Natural killer cell (primary cell): ENCODE measurements around the gene PTPRN2. TPM values are rescaled to one million over a fixed set of nuclear protein-coding genes. Genes with fewer than 3 reads are reported as not detected.

ENCODE experiments used
- ATAC-seq, 3 donors: fragments of 150-1000 bp in 2 of 3; fragments of 200-7000 bp in 1 of 3; cut with Tn5 transposase; 1 replicate in 1 of 3; 2 replicates in 2 of 3; pipeline ENCODE4 v1.10.0; 2021; ENCODE audit warnings: mild to moderate bottlenecking in 2 of 3, moderate library complexity in 2 of 3
- DNase-seq, 2 donors: peaks; one replicate each; pipeline versions ENCODE4 v3.0.0 to v3.0.0-alpha.2; 2013 to 2021; ENCODE audit warnings: mixed read lengths in 1 of 2
- H3K27ac ChIP-seq: one replicate; pipeline ENCODE4 v1.5.1; 2013; ENCODE audit warnings: mild to moderate bottlenecking, low read length
- H3K27me3 ChIP-seq: one replicate; pipeline ENCODE4 v1.6.1; 2013; ENCODE audit warnings: low read length; ENCODE audit not compliant: control insufficient read depth, insufficient read depth
- H3K36me3 ChIP-seq: one replicate; pipeline ENCODE4 v1.6.1; 2013; ENCODE audit warnings: low read length; ENCODE audit not compliant: control insufficient read depth, insufficient read depth
- H3K4me1 ChIP-seq: one replicate; pipeline ENCODE4 v1.6.1; 2013; ENCODE audit warnings: low read length; ENCODE audit not compliant: control insufficient read depth, insufficient read depth
- H3K4me3 ChIP-seq: one replicate; pipeline ENCODE4 v1.5.1; 2013; ENCODE audit warnings: low read length
- H3K9me3 ChIP-seq: one replicate; pipeline ENCODE4 v1.6.1; 2013; ENCODE audit warnings: low read length; ENCODE audit not compliant: control insufficient read depth, insufficient read depth
- H3K27ac Mint-ChIP-seq, 2 donors: one replicate each; pipeline ENCODE4 v1.8.0; 2022; ENCODE audit warnings: mild to moderate bottlenecking in 2 of 2, mixed read lengths in 2 of 2, moderate library complexity in 1 of 2
- H3K27me3 Mint-ChIP-seq, 2 donors: one replicate each; pipeline ENCODE4 v1.8.0; 2022; ENCODE audit warnings: low read depth in 2 of 2, mixed read lengths in 2 of 2
- H3K36me3 Mint-ChIP-seq: one replicate; pipeline ENCODE4 v1.8.0; 2022; ENCODE audit warnings: mixed read lengths
- H3K4me1 Mint-ChIP-seq, 2 donors: one replicate each; pipeline ENCODE4 v1.8.0; 2022; ENCODE audit warnings: mixed read lengths in 2 of 2
- H3K4me3 Mint-ChIP-seq: one replicate; pipeline ENCODE4 v1.8.0; 2022; ENCODE audit warnings: mild to moderate bottlenecking, moderate library complexity, mixed read lengths
- H3K9me3 Mint-ChIP-seq, 2 donors: one replicate each; pipeline ENCODE4 v1.8.0; 2022; ENCODE audit warnings: mixed read lengths in 2 of 2
- WGBS: methylation state at CpG from one replicate; pipeline ENCODE4 v1.1.7; 2013; ENCODE audit warnings: missing lambda C conversion rate; ENCODE audit not compliant: insufficient coverage; 5-methylcytosine and 5-hydroxymethylcytosine counted together
- intact Hi-C: fragments of 100-400 bp; cut with micrococcal nuclease; formaldehyde crosslinking; loops from one replicate; pipeline ENCODE4 v1.14.2; 2022
- total RNA-seq, 4 donors: library from RNA; stranded (reverse); fragments of 120-200 nt in 1 of 4; gene quantifications; one replicate each; pipeline versions ENCODE4 v1.2.3 to v1.2.4, GENCODE V29; 2013 to 2022
- TF ChIP-seq, protein P1 (sequence below): fragments of 200-600 bp; IDR thresholded peaks from one replicate; pipeline ENCODE4 v1.8.0; 2022; ENCODE audit warnings: antibody characterized with exemption

PTPRN2 gene
- total RNA-seq, 3 donors from 2014 or later (not counting 1 experiment from before 2014, with no cell fraction given) = 1.3 to 2.5 (median 1.9) TPM

GRCh38 chr7:158570449-158571170 lies 17.0 kb downstream of the PTPRN2 start:
- no peaks in the 10 kb centered on the region for H3K36me3 Mint-ChIP-seq
- ATAC-seq (no peak), DNase-seq (no peak)
- no peaks in the 10 kb centered on the region for H3K9me3 ChIP-seq
- no peak overlapping the region for H3K4me3 Mint-ChIP-seq
- intact Hi-C loops = no loop called here
- H3K9me3 Mint-ChIP-seq = no peaks in the 10 kb centered on the region
- H3K4me3 ChIP-seq = no peak overlapping the region
- no peaks in the 10 kb centered on the region for H3K36me3 ChIP-seq
- TF ChIP-seq, protein P1, sequence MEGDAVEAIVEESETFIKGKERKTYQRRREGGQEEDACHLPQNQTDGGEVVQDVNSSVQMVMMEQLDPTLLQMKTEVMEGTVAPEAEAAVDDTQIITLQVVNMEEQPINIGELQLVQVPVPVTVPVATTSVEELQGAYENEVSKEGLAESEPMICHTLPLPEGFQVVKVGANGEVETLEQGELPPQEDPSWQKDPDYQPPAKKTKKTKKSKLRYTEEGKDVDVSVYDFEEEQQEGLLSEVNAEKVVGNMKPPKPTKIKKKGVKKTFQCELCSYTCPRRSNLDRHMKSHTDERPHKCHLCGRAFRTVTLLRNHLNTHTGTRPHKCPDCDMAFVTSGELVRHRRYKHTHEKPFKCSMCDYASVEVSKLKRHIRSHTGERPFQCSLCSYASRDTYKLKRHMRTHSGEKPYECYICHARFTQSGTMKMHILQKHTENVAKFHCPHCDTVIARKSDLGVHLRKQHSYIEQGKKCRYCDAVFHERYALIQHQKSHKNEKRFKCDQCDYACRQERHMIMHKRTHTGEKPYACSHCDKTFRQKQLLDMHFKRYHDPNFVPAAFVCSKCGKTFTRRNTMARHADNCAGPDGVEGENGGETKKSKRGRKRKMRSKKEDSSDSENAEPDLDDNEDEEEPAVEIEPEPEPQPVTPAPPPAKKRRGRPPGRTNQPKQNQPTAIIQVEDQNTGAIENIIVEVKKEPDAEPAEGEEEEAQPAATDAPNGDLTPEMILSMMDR = no peak
- H3K4me1 Mint-ChIP-seq = no peaks in the 10 kb centered on the region
- H3K27ac ChIP-seq = no peak overlapping the region
- H3K27me3 Mint-ChIP-seq = peaks cover 6 to 32% of the 10 kb centered on the region in 2 donors
- no peak overlapping the region for H3K27ac Mint-ChIP-seq
- H3K27me3 ChIP-seq = peaks cover 7% of the 10 kb centered on the region
- H3K4me1 ChIP-seq = no peaks in the 10 kb centered on the region
- WGBS = 87% methylated on average over 44 of the region's 44 CpGs

DNA sequence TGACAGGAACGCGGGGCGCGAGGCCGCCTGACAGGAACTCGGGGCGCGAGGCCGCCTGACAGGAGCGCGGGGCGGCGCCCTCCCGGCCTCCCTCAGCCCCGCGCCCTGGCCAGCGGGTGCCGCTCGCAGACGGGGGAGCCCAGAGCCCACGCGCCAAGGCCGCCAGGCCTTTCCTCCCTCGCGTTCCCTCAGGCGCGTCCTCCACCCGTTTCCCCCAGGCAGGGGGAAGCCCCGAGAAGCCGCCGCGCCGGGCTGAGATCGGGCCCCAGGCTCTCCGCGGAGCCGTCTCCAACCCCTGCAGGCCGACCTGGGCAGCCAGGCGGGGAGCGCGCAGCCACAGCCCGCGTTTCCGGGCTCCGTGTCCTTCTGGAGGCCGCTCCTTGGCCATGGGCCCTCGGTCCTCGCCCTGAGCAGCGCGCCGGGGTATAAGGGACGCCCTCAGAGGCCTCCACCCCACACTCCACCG lies 17.7 kb downstream of the PTPRN2 start:
- ATAC-seq (no peak), DNase-seq (no peak)
- Mint-ChIP-seq H3K9me3 (no peaks in the 10 kb centered on the region), H3K4me1 (no peaks in the 10 kb centered on the region), H3K27ac (no peak overlapping the region), H3K36me3 (no peaks in the 10 kb centered on the region), H3K27me3 (peaks cover 6 to 32% of the 10 kb centered on the region in 2 donors), H3K4me3 (no peak overlapping the region)
- no peak overlapping the region for H3K4me3 ChIP-seq
- 13% methylated on average over 52 of the region's 53 CpGs for WGBS
- no peaks in the 10 kb centered on the region for H3K36me3 ChIP-seq
- intact Hi-C loops = no loop called here
- no peaks in the 10 kb centered on the region for H3K4me1 ChIP-seq
- peaks cover 7% of the 10 kb centered on the region for H3K27me3 ChIP-seq
- H3K9me3 ChIP-seq = no peaks in the 10 kb centered on the region
- TF ChIP-seq, protein P1 = no peak
- no peak overlapping the region for H3K27ac ChIP-seq

DNA sequence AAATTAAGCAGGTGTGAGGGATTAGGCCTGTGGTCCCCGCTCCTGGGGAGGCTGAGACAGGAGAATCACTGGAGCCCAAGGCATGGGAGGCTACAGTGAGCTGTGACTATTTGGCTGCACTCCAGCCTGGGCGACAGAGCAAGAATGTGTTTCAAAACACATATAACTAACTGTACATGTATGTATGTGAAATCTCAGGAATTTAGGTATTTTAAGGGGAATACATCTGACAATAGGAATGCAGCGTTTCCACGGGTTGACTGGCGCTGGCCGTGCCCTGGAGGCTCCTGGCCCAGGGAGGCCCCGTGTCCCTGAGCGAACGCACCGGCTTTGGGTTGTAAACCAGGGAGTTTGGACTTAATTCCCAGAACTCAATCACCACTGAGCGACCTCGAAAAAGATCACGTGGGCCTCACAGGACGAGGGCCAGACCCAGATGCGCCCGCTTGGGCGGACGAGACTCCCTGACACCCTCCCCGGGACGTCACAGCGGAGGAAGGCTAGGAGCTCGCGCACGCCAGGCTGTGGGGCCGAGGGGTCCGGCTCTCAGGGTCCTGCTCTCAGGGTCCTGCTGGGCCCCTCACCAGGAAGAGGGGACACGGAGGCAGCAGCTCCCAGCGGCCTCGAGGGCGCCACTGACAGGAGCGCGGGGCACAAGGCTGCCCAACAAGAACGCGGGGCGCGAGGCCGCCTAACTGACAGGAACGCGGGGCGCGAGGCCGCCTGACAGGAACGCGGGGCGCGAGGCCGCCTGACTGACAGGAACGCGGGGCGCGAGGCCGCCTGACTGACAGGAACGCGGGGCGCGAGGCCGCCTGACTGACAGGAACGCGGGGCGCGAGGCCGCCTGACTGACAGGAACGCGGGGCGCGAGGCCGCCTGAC lies 18.4 kb downstream of the PTPRN2 start:
- no peak for DNase-seq
- intact Hi-C loops = no loop called here
- peaks cover 7% of the 10 kb centered on the region for H3K27me3 ChIP-seq
- H3K4me3 ChIP-seq = no peak overlapping the region
- no peaks in the 10 kb centered on the region for H3K36me3 Mint-ChIP-seq
- no peaks in the 10 kb centered on the region for H3K9me3 ChIP-seq
- H3K27me3 Mint-ChIP-seq = peaks cover 11 to 32% of the 10 kb centered on the region in 2 donors
- no peaks in the 10 kb centered on the region for H3K36me3 ChIP-seq
- no peak overlapping the region for H3K27ac ChIP-seq
- WGBS = 57% methylated on average over 58 of the region's 67 CpGs
- H3K27ac Mint-ChIP-seq = no peak overlapping the region
- no peak for ATAC-seq
- no peaks in the 10 kb centered on the region for H3K4me1 Mint-ChIP-seq
- H3K9me3 Mint-ChIP-seq = no peaks in the 10 kb centered on the region
- H3K4me1 ChIP-seq = no peaks in the 10 kb centered on the region
- H3K4me3 Mint-ChIP-seq = no peak overlapping the region
- TF ChIP-seq, protein P1 = no peak
